GM12878 (cell line): ENCODE results near the gene SH3YL1. TPM values are rescaled to one million over a fixed set of nuclear protein-coding genes. Genes with fewer than 3 reads are reported as not detected.

Source experiments
- BACH1 ChIP-seq: fragments of 450-650 bp; IDR thresholded peaks from 2 replicates; pipeline ENCODE4 v1.6.1; 2017; ENCODE audit warnings: mild to moderate bottlenecking, borderline replicate concordance
- CBX5 ChIP-seq: sonication (generic); IDR thresholded peaks from 2 replicates; pipeline ENCODE4 v1.6.1; 2016; ENCODE audit warnings: low read depth, moderate library complexity, mild to moderate bottlenecking, inconsistent platforms
- FOS ChIP-seq: IDR thresholded peaks from 3 replicates; pipeline ENCODE4 v1.6.1; 2011; ENCODE audit warnings: borderline replicate concordance; ENCODE audit not compliant: insufficient read length; ENCODE audit errors: extremely low read depth
- IKZF1 ChIP-seq: fragments of 450-650 bp; conservative IDR thresholded peaks from 2 replicates; pipeline ENCODE4 v1.6.1; 2017; ENCODE audit warnings: antibody characterized with exemption, mild to moderate bottlenecking
- JUNB ChIP-seq: IDR thresholded peaks from 2 replicates; pipeline ENCODE4 v1.6.1; 2016; ENCODE audit warnings: antibody characterized with exemption, mild to moderate bottlenecking
- KLF5 ChIP-seq: fragments of 450-650 bp; IDR thresholded peaks from 2 replicates; pipeline ENCODE4 v1.6.1; 2014; ENCODE audit warnings: mild to moderate bottlenecking; ENCODE audit not compliant: partially characterized antibody
- NR2F1 ChIP-seq: fragments of 450-650 bp; conservative IDR thresholded peaks from 2 replicates; pipeline ENCODE4 v1.6.1; 2017; ENCODE audit warnings: mild to moderate bottlenecking
- RAD21 ChIP-seq: IDR thresholded peaks from 2 replicates; pipeline ENCODE4 v1.6.1; 2011; ENCODE audit warnings: mild to moderate bottlenecking, low read depth, low read length, moderate library complexity; ENCODE audit not compliant: insufficient read depth
- RB1 ChIP-seq: fragments of 450-650 bp; formaldehyde crosslinking; IDR thresholded peaks from 2 replicates; pipeline ENCODE4 v1.6.1; 2017; ENCODE audit warnings: mild to moderate bottlenecking, borderline replicate concordance
- SMAD1 ChIP-seq: fragments of 450-650 bp; IDR thresholded peaks from 2 replicates; pipeline ENCODE4 v1.6.1; 2018; ENCODE audit warnings: mild to moderate bottlenecking, low read depth; ENCODE audit not compliant: partially characterized antibody
- SMC3 ChIP-seq: IDR thresholded peaks from 2 replicates; pipeline ENCODE4 v1.6.1; 2011; ENCODE audit warnings: low read length, improper control_type of control experiment, borderline replicate concordance
- SPI1 ChIP-seq: IDR thresholded peaks from 2 replicates; pipeline ENCODE4 v1.6.1; 2011; ENCODE audit warnings: low read depth, mild to moderate bottlenecking, low read length, moderate library complexity, borderline replicate concordance; ENCODE audit not compliant: insufficient read depth
- SRF ChIP-seq, 2 experiments: IDR thresholded peaks; 2 replicates each; pipeline ENCODE4 v1.6.1; 2011; ENCODE audit warnings: low read depth in 2 of 2, low read length in 2 of 2, mild to moderate bottlenecking in 1 of 2, moderate library complexity in 1 of 2
- TCF3 ChIP-seq: IDR thresholded peaks from 2 replicates; pipeline ENCODE4 v1.6.1; 2012; ENCODE audit warnings: low read depth, mild to moderate bottlenecking, low read length, borderline replicate concordance; ENCODE audit not compliant: insufficient read depth
- YBX1 ChIP-seq: fragments of 450-650 bp; IDR thresholded peaks from 2 replicates; pipeline ENCODE4 v1.6.1; 2016; ENCODE audit warnings: antibody characterized with exemption
- ZZZ3 ChIP-seq: IDR thresholded peaks from 2 replicates; pipeline ENCODE4 v1.6.1; 2011; ENCODE audit warnings: low read depth; ENCODE audit not compliant: control insufficient read depth, insufficient read length
- polyA plus RNA-seq, 11 experiments: library from polyadenylated mRNA; depleted of rRNA in 4 of 11; unstranded in 6 of 11; stranded (reverse) in 5 of 11; fragments of >200 nt; fragmentation: Nextera tagmentation in 4 of 11; fragmentation: Illumina TruSeq in 1 of 11; extraction: Ambion mirVana in 4 of 11; extraction: Trizol in 1 of 11; gene quantifications; 1 replicate in 1 of 11; 2 replicates in 10 of 11; pipeline versions ENCODE4 v1.2.1 to v1.2.3, GENCODE V29; 2011 to 2016; ENCODE audit warnings: inconsistent platforms in 2 of 11, missing spikeins in 2 of 11, low read depth in 1 of 11
- total RNA-seq, 4 experiments: library from RNA; depleted of rRNA in 3 of 4; stranded (reverse); fragments of >200 nt in 3 of 4; fragmentation: Illumina TruSeq in 1 of 4; extraction: Trizol in 1 of 4; gene quantifications; 2 replicates each; pipeline versions ENCODE4 v1.2.1 to v1.2.3, GENCODE V29; 2013 to 2021
- TF ChIP-seq, protein P1 (sequence below), 3 experiments: IDR thresholded peaks in 2 of 3; conservative IDR thresholded peaks in 1 of 3; 2 replicates each; pipeline ENCODE4 v1.5.1; 2011; ENCODE audit warnings: low read depth in 3 of 3, low read length in 3 of 3, mild to moderate bottlenecking in 3 of 3, control low read depth in 2 of 3, moderate library complexity in 2 of 3, inconsistent platforms in 1 of 3, mixed read lengths in 1 of 3; ENCODE audit not compliant: control insufficient read depth in 2 of 3, insufficient read depth in 1 of 3; ENCODE audit errors: extremely low read depth in 1 of 3
- TF ChIP-seq, protein P2 (sequence below): IDR thresholded peaks from 2 replicates; pipeline ENCODE4 v1.6.1; 2011; ENCODE audit warnings: low read depth, mild to moderate bottlenecking, low read length, moderate library complexity, borderline replicate concordance; ENCODE audit errors: extremely low read depth
- TF ChIP-seq, protein P3 (sequence below): IDR thresholded peaks from 2 replicates; pipeline ENCODE4 v1.6.1; 2012; ENCODE audit warnings: low read length, inconsistent platforms
- TF ChIP-seq, protein P4 (sequence below): fragments of 150-350 bp; IDR thresholded peaks from 2 replicates; pipeline ENCODE4 v1.6.1; 2016; ENCODE audit warnings: low read depth, low read length
- TF ChIP-seq, protein P5 (sequence below): fragments of 450-650 bp; IDR thresholded peaks from 2 replicates; pipeline ENCODE4 v1.6.1; 2017; ENCODE audit warnings: mild to moderate bottlenecking, low read depth, inconsistent platforms; ENCODE audit not compliant: poor library complexity, severe bottlenecking

Gene SH3YL1
- total and polyA plus RNA-seq, 10 of the 15 experiments (the other 5 are each of a cell fraction or from before 2014, with no cell fraction given): 12.2 to 22.4 (median 17.2) TPM

DNA sequence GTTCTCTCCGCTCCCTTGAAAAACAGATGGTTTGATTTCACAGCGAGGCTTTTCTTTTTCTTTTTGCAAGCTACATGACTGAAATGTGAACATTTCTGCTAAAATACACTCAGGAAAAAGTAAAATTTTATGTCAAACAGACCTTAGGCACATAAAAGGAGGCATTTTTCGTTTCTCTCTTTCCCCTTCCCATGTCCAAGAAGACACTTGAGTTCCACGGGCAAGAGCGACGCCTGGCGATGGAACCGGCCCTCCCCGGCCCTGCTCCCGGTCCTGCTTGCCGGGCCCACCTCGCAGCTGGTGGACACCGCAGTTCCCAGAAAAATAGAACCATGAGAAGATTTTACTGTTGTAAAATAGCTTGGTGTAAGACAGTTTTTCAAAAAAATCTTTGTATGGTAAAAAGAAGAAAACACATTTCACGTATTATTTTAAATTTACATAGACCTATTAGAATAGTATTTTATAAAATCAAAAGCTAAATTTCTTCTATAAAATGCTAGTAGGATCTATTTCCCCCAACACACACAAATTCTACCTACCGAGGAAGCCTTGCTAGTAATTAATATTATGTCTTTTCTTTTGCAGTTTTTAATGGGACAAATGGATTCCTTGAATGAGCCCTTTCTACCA is 26.4 kb upstream of the SH3YL1 start (continued):
- TF ChIP-seq, protein P1, sequence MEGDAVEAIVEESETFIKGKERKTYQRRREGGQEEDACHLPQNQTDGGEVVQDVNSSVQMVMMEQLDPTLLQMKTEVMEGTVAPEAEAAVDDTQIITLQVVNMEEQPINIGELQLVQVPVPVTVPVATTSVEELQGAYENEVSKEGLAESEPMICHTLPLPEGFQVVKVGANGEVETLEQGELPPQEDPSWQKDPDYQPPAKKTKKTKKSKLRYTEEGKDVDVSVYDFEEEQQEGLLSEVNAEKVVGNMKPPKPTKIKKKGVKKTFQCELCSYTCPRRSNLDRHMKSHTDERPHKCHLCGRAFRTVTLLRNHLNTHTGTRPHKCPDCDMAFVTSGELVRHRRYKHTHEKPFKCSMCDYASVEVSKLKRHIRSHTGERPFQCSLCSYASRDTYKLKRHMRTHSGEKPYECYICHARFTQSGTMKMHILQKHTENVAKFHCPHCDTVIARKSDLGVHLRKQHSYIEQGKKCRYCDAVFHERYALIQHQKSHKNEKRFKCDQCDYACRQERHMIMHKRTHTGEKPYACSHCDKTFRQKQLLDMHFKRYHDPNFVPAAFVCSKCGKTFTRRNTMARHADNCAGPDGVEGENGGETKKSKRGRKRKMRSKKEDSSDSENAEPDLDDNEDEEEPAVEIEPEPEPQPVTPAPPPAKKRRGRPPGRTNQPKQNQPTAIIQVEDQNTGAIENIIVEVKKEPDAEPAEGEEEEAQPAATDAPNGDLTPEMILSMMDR (IDR thresholded peaks at IDR 0.05 in 2 of 3, conservative IDR thresholded peaks at IDR 0.05 in 1 of 3; ENCODE audit: control insufficient read depth in 2 of 3, extremely low read depth in 1 of 3, insufficient read depth in 1 of 3, low read depth in 3 of 3, low read length in 3 of 3): peak; percentile 65 to 77 (median 66)
- TF ChIP-seq, protein P2, sequence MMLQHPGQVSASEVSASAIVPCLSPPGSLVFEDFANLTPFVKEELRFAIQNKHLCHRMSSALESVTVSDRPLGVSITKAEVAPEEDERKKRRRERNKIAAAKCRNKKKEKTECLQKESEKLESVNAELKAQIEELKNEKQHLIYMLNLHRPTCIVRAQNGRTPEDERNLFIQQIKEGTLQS: no peak
- TF ChIP-seq TCF3 (no peak), BACH1 (no peak), JUNB (no peak), RB1 (no peak), FOS (no peak), KLF5 (no peak), IKZF1 (no peak), SPI1 (no peak), RAD21 (peak; percentile 66), SRF (IDR thresholded peaks at IDR 0.05; ENCODE audit: low read depth in 2 of 2, low read length in 2 of 2) (no peak), CBX5 (no peak), SMC3 (peak; percentile 54; the same call in 1 of the 2 replicates), SMAD1 (no peak), NR2F1 (no peak), YBX1 (no peak), ZZZ3 (no peak)
- TF ChIP-seq, protein P3, sequence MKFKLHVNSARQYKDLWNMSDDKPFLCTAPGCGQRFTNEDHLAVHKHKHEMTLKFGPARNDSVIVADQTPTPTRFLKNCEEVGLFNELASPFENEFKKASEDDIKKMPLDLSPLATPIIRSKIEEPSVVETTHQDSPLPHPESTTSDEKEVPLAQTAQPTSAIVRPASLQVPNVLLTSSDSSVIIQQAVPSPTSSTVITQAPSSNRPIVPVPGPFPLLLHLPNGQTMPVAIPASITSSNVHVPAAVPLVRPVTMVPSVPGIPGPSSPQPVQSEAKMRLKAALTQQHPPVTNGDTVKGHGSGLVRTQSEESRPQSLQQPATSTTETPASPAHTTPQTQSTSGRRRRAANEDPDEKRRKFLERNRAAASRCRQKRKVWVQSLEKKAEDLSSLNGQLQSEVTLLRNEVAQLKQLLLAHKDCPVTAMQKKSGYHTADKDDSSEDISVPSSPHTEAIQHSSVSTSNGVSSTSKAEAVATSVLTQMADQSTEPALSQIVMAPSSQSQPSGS: no peak
- TF ChIP-seq, protein P4, sequence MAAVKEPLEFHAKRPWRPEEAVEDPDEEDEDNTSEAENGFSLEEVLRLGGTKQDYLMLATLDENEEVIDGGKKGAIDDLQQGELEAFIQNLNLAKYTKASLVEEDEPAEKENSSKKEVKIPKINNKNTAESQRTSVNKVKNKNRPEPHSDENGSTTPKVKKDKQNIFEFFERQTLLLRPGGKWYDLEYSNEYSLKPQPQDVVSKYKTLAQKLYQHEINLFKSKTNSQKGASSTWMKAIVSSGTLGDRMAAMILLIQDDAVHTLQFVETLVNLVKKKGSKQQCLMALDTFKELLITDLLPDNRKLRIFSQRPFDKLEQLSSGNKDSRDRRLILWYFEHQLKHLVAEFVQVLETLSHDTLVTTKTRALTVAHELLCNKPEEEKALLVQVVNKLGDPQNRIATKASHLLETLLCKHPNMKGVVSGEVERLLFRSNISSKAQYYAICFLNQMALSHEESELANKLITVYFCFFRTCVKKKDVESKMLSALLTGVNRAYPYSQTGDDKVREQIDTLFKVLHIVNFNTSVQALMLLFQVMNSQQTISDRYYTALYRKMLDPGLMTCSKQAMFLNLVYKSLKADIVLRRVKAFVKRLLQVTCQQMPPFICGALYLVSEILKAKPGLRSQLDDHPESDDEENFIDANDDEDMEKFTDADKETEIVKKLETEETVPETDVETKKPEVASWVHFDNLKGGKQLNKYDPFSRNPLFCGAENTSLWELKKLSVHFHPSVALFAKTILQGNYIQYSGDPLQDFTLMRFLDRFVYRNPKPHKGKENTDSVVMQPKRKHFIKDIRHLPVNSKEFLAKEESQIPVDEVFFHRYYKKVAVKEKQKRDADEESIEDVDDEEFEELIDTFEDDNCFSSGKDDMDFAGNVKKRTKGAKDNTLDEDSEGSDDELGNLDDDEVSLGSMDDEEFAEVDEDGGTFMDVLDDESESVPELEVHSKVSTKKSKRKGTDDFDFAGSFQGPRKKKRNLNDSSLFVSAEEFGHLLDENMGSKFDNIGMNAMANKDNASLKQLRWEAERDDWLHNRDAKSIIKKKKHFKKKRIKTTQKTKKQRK: no peak
- TF ChIP-seq, protein P5, sequence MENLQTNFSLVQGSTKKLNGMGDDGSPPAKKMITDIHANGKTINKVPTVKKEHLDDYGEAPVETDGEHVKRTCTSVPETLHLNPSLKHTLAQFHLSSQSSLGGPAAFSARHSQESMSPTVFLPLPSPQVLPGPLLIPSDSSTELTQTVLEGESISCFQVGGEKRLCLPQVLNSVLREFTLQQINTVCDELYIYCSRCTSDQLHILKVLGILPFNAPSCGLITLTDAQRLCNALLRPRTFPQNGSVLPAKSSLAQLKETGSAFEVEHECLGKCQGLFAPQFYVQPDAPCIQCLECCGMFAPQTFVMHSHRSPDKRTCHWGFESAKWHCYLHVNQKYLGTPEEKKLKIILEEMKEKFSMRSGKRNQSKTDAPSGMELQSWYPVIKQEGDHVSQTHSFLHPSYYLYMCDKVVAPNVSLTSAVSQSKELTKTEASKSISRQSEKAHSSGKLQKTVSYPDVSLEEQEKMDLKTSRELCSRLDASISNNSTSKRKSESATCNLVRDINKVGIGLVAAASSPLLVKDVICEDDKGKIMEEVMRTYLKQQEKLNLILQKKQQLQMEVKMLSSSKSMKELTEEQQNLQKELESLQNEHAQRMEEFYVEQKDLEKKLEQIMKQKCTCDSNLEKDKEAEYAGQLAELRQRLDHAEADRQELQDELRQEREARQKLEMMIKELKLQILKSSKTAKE: no peak
